IgD-negative memory B cell (primary cell): Measurements from ENCODE around the gene SEPTIN11. TPM values are rescaled to one million over a fixed set of nuclear protein-coding genes. Genes with fewer than 3 reads are reported as not detected.

Source experiments
- H3K27ac Mint-ChIP-seq, 3 donors: one replicate each; pipeline ENCODE4 v1.8.0; 2020 to 2022; ENCODE audit warnings: mild to moderate bottlenecking in 3 of 3, mixed read lengths in 3 of 3, moderate library complexity in 1 of 3
- H3K27me3 Mint-ChIP-seq: one replicate; pipeline ENCODE4 v1.8.0; 2021; ENCODE audit warnings: mixed read lengths
- H3K36me3 Mint-ChIP-seq: one replicate; pipeline ENCODE4 v1.8.0; 2020; ENCODE audit warnings: mild to moderate bottlenecking, mixed read lengths
- H3K4me1 Mint-ChIP-seq, 3 donors: one replicate each; pipeline ENCODE4 v1.8.0; 2020 to 2022; ENCODE audit warnings: mixed read lengths in 3 of 3, mild to moderate bottlenecking in 1 of 3
- H3K4me3 Mint-ChIP-seq, 4 donors: one replicate each; pipeline ENCODE4 v1.8.0; 2020 to 2022; ENCODE audit warnings: mild to moderate bottlenecking in 4 of 4, mixed read lengths in 4 of 4, moderate library complexity in 3 of 4
- H3K9me3 Mint-ChIP-seq, 3 donors: one replicate each; pipeline ENCODE4 v1.8.0; 2020 to 2021; ENCODE audit warnings: mixed read lengths in 3 of 3, mild to moderate bottlenecking in 1 of 3
- polyA plus RNA-seq: library from polyadenylated mRNA; unstranded; fragments of 300-500 nt; fragmentation: Illumina TruSeq; gene quantifications from one replicate; pipeline ENCODE4 v1.2.3, GENCODE V29; 2021

Gene SEPTIN11
- 15.8 TPM for polyA plus RNA-seq

DNA sequence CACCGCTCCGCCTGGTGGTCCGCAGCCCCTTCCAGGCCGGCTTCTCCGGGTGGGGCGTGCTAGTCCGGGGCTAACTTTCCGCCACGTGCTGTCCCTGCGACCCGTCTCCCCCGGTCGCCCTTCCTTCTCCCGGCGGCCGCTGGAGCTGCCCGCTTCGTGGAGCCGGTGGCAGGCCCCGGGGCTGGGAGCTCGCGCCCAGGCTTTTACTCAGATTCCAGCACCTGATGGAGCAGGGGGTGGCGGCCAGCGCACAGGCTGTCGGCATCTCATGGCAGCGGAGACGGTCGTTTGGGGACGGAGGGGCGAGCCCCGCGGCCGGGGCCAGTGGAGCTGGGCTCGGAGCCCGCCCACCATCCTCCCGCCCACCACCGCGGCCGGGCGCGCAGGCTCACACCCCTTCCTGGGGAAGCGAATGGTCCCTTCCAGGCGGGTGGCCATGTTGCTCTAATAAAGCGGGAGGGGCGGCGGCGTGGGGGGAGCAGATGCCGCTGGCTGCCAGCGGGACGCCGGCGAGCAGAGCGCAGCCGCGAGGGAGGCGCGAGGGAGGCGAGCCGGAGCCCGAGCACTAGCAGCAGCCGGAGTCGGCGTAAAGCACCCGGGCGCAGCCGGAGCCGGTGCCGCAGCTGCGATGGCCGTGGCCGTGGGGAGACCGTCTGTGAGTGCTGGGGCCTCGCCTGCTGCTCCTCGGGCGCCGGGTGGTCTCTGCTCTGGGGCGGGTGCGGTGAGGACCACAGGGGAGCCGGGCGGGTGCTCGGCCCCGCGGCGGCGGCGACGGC is at the start of gene SEPTIN11:
Gene SEPTIN11 (plus strand): TSS at position 477 of the 776 bp plus-strand sequence. CDS start 152 bp downstream, at position 629.
- H3K27me3 Mint-ChIP-seq = no peaks in the 10 kb centered on the region
- no peaks in the 10 kb centered on the region for H3K9me3 Mint-ChIP-seq
- H3K27ac Mint-ChIP-seq = peak within 1 kb of the TSS; percentile 73 to 92 (median 85)
- H3K4me1 Mint-ChIP-seq = peaks cover 6 to 11% (median 11%) of the 10 kb centered on the region in 3 donors
- peak within 1 kb of the TSS; percentile 88 to 97 (median 94) for H3K4me3 Mint-ChIP-seq
- no peaks in the 10 kb centered on the region for H3K36me3 Mint-ChIP-seq

DNA sequence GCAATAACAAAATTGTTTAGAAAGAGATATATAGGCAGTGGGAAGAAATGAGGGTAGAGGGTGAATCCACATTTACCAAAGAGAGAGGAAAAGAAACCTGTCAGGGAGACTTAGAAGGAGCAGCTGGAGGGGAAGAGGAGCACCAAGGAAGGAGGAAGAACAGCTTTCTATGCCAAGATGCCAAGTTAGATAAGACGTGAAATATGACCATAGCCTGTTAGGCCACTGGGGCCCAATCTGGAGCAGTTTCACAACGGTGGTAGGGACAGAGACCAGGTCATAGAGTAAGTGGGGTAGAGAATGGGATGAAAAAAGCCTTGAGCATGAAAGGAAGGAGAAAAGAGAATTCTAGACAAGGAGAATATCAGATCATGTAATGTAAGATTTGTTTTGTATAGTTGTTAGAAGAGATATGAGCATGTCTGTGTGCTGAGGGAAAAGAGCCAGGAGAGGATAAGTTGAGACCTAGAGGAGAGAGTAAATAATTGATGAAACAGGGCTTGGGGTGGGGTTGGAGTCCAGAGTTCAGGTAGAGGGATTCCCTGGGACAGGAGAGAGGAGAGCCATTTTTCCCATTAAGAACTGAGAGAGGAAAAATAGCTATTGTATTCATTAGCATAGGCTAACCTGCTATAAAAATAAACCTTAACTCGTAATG is 47.2 kb upstream of the SEPTIN11 start:
- no peak overlapping the region for H3K27ac Mint-ChIP-seq
- H3K4me1 Mint-ChIP-seq = peaks cover 0 to 9% (median 5%) of the 10 kb centered on the region in 3 donors
- no peaks in the 10 kb centered on the region for H3K36me3 Mint-ChIP-seq
- H3K9me3 Mint-ChIP-seq = peaks cover 0 to 5% (median 0%) of the 10 kb centered on the region in 3 donors
- H3K27me3 Mint-ChIP-seq = peaks cover 19% of the 10 kb centered on the region
- no peak overlapping the region for H3K4me3 Mint-ChIP-seq

DNA sequence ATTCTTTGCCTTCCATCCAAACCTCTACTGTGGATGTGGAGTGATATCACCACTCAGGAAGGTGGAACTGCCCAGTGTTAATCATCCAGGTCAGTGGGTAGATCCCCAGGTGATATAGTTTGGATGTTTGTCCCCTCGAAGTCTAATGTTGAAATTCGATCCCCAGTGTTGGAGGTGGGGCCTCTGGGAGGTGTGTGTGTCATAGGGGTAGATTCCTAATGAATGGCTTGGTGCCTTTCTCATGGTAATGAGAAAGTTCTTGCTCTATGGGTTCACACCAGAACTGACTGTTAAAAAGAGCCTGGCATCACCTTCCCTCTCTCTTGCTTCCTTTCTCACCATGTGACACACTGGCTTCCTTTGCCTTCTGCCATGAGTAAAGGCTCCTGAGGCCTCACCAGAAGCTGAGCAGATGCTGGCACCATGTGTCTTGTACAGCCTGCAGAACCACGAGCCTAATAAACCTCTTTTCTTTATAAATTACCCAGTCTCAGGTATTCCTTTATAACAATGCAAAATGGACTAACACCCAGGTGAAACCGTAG is 44.8 kb upstream of the SEPTIN11 start:
- Mint-ChIP-seq H3K4me1 (no peaks in the 10 kb centered on the region), H3K4me3 (no peak overlapping the region), H3K36me3 (no peaks in the 10 kb centered on the region), H3K27me3 (peaks cover 6% of the 10 kb centered on the region), H3K27ac (no peak overlapping the region), H3K9me3 (peaks cover 0 to 5% (median 0%) of the 10 kb centered on the region in 3 donors)

DNA sequence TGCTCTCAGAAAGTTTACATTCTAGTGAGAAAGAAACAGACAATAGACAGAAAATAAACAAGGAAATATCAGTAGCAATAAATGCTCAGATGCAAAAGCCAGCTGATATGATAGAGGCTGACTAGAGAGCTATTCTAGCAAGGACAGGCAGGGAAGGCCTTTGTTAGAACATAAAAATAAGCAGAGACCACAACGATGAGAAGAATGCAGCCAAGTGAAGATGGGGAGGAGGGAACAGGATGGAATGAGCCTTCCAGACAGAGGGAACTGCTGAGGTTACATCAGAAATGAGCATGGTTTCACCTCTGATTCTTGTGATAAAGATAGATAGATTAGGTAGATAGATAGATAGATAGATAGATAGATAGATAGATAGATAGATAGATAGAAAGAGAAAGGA is 44.0 kb upstream of the SEPTIN11 start:
- no peaks in the 10 kb centered on the region for H3K4me1 Mint-ChIP-seq
- H3K9me3 Mint-ChIP-seq = peaks cover 0 to 5% (median 0%) of the 10 kb centered on the region in 3 donors
- H3K27me3 Mint-ChIP-seq = no peaks in the 10 kb centered on the region
- H3K27ac Mint-ChIP-seq = no peak overlapping the region
- no peak overlapping the region for H3K4me3 Mint-ChIP-seq
- no peaks in the 10 kb centered on the region for H3K36me3 Mint-ChIP-seq

DNA sequence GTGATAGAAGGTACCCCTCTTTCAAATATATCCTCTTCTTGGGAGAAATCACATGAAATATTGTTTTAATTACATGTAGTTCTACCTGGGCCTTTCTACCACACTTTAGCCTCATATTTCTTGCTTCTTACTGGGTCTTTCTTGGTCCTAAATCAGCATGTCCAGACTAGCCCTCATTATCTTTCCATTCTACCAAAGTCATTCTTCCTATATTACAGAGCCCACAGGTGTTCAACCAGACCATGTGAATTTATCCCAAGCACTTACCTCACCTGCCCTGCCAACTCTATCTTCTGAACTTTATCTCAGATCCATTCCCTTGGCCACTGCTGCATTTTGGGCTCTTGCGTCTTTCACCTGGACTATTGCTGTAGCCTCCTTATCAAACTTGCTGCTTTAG is 39.8 kb upstream of the SEPTIN11 start:
- H3K9me3 Mint-ChIP-seq = peaks cover 0 to 2% (median 1%) of the 10 kb centered on the region in 3 donors
- H3K4me1 Mint-ChIP-seq = no peaks in the 10 kb centered on the region
- no peaks in the 10 kb centered on the region for H3K27me3 Mint-ChIP-seq
- H3K4me3 Mint-ChIP-seq = no peak overlapping the region
- H3K27ac Mint-ChIP-seq = no peak overlapping the region
- H3K36me3 Mint-ChIP-seq = no peaks in the 10 kb centered on the region

DNA sequence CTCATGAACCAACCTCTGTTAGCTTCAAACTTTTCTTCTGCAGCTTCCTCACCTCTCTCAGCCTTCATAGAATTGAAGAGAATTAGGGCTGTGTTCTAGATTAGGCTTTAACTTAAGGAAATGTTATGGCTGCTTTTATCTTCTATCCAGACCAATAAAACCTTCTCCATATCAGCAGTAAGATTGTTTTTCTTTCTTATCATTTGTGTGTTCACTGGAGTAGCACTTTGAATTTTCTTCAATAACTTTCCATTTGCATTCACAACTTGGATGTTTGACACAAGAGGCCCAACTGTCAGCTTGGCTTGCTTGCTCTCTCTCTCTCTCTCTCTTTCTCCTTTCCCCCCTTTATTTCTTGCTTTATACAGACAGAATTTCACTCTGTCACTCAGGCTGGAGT is 28.8 kb upstream of the SEPTIN11 start:
- H3K4me3 Mint-ChIP-seq = no peak overlapping the region
- H3K27ac Mint-ChIP-seq = no peak overlapping the region
- H3K27me3 Mint-ChIP-seq = peaks cover 4% of the 10 kb centered on the region
- H3K36me3 Mint-ChIP-seq = no peaks in the 10 kb centered on the region
- no peaks in the 10 kb centered on the region for H3K9me3 Mint-ChIP-seq
- H3K4me1 Mint-ChIP-seq = no peaks in the 10 kb centered on the region

DNA sequence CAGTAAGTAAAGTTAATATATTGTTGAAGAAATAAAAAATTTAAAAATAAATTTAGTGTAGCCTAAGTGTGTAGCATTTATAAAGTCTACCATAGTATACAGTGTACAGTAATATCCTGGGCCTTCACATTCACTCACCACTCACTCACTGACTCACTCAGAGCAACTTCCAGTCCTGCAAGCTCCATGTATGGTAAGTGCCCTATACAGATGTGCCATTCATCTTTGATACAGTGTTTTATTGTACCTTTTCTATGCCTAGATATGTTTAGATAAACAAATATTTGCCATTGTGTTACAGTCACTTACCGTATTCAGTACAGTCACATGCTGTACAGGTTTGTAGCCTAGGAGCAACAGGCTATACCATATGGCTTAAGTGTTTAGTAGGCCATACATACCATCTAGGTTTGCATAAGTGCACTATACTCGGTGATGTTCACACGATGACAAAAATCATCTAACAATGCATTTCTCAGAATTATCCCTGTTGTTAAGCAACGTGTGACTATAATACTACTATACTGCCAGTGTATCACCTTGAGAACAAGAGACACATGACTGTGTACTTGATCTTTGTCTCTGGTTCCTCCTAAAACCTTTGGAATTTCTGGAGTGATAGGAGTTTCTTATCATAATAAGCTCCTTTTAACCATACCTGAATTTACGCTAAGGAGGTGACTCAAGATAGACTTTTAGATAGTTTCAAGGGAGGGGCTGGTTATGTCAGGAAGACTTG is 25.8 kb upstream of the SEPTIN11 start:
- no peaks in the 10 kb centered on the region for H3K4me1 Mint-ChIP-seq

DNA sequence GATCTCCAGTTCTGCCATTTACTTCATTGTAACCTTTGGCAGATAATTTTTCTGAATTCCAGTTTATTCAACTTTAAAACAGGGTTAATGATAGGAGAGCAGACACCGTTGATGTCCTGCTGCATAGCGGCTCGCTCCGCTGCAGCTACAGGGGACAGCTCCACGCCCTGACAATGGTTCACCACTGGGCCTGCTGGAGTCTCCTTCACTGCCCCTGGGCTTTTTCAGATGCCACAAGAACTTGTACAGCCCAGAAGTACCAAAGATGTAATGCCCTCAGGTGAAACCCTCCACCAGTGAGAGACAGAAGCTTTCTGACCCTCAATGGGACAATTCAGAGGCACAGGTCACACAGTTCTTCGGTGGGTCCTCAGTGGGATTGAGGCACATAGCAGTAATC is 22.7 kb upstream of the SEPTIN11 start:
- H3K9me3 Mint-ChIP-seq = no peaks in the 10 kb centered on the region

More for the DNA sequence above, 25.8 kb upstream of the SEPTIN11 start:
- Mint-ChIP-seq H3K4me3 (no peak overlapping the region), H3K9me3 (no peaks in the 10 kb centered on the region), H3K36me3 (no peaks in the 10 kb centered on the region), H3K27ac (no peak overlapping the region), H3K27me3 (peaks cover 4% of the 10 kb centered on the region)

DNA sequence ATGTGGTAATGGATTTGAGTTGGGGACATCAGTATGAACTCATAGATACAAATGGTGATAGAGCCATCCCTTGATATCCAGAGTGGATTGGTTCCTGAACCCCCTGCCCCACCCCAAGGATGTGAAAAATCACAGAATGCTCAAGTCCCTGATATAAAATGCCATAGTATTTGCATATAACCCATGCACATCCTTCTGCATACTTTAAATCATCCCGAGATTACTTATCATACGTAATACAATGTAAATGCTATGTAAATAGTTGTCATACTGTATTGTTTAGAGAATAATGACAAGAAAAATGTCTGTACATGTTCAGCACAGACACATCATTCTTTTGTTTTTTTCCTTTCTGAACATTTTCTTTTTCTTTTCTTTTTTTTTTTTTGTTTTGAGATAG is 18.9 kb upstream of the SEPTIN11 start:
- no peak overlapping the region for H3K27ac Mint-ChIP-seq
- H3K9me3 Mint-ChIP-seq = no peaks in the 10 kb centered on the region
- H3K36me3 Mint-ChIP-seq = peaks cover 1% of the 10 kb centered on the region
- H3K4me1 Mint-ChIP-seq = no peaks in the 10 kb centered on the region
- peaks cover 5% of the 10 kb centered on the region for H3K27me3 Mint-ChIP-seq
- H3K4me3 Mint-ChIP-seq = no peak overlapping the region

More for the DNA sequence above, 22.7 kb upstream of the SEPTIN11 start:
- no peaks in the 10 kb centered on the region for H3K4me1 Mint-ChIP-seq
- peaks cover 1% of the 10 kb centered on the region for H3K36me3 Mint-ChIP-seq
- H3K27me3 Mint-ChIP-seq = peaks cover 5% of the 10 kb centered on the region
- H3K4me3 Mint-ChIP-seq = no peak overlapping the region
- H3K27ac Mint-ChIP-seq = no peak overlapping the region

DNA sequence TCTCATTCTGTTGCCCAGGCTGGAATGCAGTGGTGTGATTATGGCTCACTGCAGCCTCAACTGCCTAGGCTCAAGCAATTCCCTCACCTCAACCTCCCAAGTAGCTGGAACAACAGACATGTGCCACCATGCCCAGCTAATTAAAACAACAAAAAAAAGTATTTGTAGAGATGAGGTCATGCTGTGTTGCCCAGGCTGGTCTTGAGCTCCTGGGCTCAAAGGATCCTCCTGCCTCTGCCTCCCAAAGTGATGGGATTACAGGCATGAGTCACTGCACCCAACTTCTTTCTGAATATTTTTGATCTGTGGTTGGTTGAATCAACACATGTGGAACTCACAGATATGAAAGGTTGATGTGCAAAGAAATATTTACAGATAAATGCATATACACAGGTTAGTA is 18.5 kb upstream of the SEPTIN11 start:
- Mint-ChIP-seq H3K4me1 (no peaks in the 10 kb centered on the region), H3K4me3 (no peak overlapping the region), H3K36me3 (peaks cover 1% of the 10 kb centered on the region), H3K27ac (no peak overlapping the region), H3K9me3 (no peaks in the 10 kb centered on the region), H3K27me3 (peaks cover 5% of the 10 kb centered on the region)

DNA sequence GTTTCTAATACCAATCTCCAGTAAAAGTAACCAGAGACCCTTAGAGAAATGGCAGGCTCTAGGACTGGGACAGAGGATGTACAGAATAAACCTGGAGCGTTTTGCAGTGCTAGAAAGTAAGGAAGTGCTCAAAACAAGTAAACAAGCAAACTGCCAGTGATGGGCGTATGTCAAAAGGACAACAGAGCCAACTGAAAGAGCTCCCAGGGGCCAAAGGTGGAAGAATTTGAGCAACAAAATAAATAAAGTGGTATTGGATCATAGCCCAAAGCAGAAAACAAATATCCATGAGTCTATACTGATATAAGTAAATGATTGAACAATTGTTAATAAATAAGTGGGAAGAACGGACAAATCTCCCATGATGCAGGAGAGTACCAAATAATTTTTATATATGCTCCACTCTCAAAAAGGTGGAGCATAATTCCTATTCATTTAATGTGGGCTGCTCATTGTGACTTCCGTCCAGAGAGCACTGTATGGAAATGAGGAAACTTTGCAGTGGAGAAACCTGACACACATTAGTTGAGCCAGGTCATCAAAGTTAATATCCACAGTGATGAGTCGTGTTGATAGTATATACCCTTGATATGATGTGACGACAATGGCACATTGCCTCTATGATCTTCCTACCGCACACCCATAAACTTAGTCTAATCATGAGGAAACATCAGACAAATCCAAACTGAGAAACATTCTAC is 17.8 kb upstream of the SEPTIN11 start:
- H3K27ac Mint-ChIP-seq = no peak overlapping the region
- peaks cover 0 to 6% (median 0%) of the 10 kb centered on the region in 3 donors for H3K9me3 Mint-ChIP-seq
- H3K4me1 Mint-ChIP-seq = no peaks in the 10 kb centered on the region
- peaks cover 5% of the 10 kb centered on the region for H3K27me3 Mint-ChIP-seq
- no peak overlapping the region for H3K4me3 Mint-ChIP-seq
- peaks cover 1% of the 10 kb centered on the region for H3K36me3 Mint-ChIP-seq

DNA sequence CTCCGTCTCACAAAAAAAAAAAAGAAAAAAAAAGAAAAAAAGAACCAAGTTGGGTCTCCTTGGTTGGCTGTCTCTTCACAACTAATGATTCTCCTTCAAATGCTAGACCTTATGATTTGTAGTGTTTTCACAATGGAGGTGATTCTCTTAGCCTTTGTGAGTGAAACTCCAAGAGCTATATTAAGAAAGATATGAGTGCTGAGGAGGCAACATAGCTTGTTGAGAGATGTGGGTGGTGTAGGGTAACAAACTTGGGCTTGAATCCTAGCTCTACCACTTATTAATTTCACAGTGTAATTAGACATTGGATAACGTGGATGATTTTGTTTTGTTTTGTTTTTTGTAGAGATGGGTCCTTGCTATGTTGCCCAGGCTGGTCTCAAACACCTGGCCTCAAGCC is 10.4 kb upstream of the SEPTIN11 start:
- Mint-ChIP-seq H3K4me3 (peak overlapping the region in 1 of 4 donors; percentile 38), H3K4me1 (no peaks in the 10 kb centered on the region), H3K9me3 (peaks cover 0 to 19% (median 5%) of the 10 kb centered on the region in 3 donors)

DNA sequence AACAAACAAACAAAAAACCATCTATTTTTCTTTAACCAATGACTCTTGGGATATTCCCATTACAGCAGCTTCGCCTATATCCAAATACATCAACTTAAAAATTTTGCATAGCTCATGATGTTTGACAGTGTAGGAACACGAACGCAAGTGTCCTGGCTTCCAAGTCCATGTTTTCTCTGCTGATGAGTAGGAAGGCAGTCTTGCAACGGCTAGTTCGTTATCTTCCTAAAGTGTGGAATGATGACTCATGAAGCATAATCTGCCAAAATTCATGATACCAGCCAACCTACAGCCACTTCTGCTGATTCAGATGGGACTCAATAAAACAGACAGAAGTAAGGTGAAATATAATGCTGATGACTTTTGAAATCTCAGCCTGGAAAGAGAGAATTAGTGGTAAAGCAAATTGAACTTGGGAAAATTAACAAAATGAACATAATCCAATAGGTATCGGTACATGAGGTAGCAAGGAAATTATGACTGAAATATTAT is 6.4 kb upstream of the SEPTIN11 start:
- no peaks in the 10 kb centered on the region for H3K27me3 Mint-ChIP-seq
- H3K36me3 Mint-ChIP-seq = no peaks in the 10 kb centered on the region
- H3K9me3 Mint-ChIP-seq = peaks cover 0 to 9% (median 5%) of the 10 kb centered on the region in 3 donors
- no peak overlapping the region for H3K27ac Mint-ChIP-seq
- H3K4me1 Mint-ChIP-seq = no peaks in the 10 kb centered on the region
- peak overlapping the region in 1 of 4 donors; percentile 35 for H3K4me3 Mint-ChIP-seq

More for the DNA sequence above, 10.4 kb upstream of the SEPTIN11 start:
- Mint-ChIP-seq H3K27ac (no peak overlapping the region), H3K36me3 (no peaks in the 10 kb centered on the region), H3K27me3 (no peaks in the 10 kb centered on the region)

DNA sequence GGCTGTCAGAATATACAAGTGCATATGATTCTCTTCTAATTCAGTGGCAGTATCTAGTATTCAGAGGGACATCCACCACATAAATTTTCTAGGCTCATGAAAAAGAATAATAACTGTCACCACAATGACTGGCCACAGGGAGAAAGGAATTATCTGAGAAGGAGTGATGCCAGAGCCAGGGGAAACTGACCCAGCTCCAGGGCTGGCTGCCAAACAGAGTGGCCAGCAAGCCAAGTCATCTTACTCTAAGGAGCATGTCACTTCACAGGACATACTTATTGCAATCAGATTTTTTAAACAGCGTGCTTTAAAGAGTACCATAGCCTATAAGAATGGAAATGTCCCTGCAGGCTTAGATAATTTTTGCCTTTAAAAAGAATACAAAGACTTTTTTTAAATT is 5.8 kb upstream of the SEPTIN11 start:
- no peak overlapping the region for H3K27ac Mint-ChIP-seq
- no peaks in the 10 kb centered on the region for H3K36me3 Mint-ChIP-seq
- peaks cover 0 to 5% (median 3%) of the 10 kb centered on the region in 3 donors for H3K4me1 Mint-ChIP-seq
- peaks cover 0 to 9% (median 5%) of the 10 kb centered on the region in 3 donors for H3K9me3 Mint-ChIP-seq
- peak overlapping the region in 1 of 4 donors; percentile 35 for H3K4me3 Mint-ChIP-seq
- H3K27me3 Mint-ChIP-seq = no peaks in the 10 kb centered on the region
